Renal pelvis (tissue), 4 donors: ENCODE data around the gene SUN3. TPM values are rescaled to one million over a fixed set of nuclear protein-coding genes. Genes with fewer than 3 reads are reported as not detected.
"Not testable (repeated sequence)": the region's sequence is repeated elsewhere in the genome, so short reads cannot be mapped to it uniquely, and the experiment has no call there.

ENCODE experiments used
- DNase-seq: peaks from one replicate; pipeline ENCODE4 v3.0.0-alpha.2; 2013
- polyA plus RNA-seq, 3 donors: library from polyadenylated mRNA; unstranded; fragments of 120-200 nt; gene quantifications; one replicate each; pipeline ENCODE4 v1.2.1, GENCODE V29; 2013; ENCODE audit not compliant: insufficient read length in 3 of 3

Gene SUN3
- polyA plus RNA-seq, 3 donors: 0.22 to 0.39 (median 0.26) TPM

DNA sequence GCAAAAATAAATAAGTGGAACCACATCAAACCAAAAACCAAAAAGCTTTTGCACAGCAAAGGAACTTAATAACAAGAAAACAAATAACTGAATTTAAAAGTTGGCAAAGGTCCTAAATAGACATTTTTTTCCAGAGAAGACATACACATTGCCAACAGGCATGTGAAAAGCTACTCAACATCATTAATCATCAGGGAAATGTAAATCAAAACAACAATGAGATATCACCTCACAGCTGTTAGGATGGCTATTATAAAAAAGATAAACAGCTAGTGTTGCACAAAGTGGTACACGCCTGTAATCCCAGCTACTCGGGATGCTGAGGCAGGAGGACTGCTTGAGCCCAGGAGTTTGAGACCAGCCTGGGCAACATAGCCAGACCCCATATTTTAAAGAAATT, 2.2 kb upstream of the SUN3 start:
- DNase-seq: no peak

DNA sequence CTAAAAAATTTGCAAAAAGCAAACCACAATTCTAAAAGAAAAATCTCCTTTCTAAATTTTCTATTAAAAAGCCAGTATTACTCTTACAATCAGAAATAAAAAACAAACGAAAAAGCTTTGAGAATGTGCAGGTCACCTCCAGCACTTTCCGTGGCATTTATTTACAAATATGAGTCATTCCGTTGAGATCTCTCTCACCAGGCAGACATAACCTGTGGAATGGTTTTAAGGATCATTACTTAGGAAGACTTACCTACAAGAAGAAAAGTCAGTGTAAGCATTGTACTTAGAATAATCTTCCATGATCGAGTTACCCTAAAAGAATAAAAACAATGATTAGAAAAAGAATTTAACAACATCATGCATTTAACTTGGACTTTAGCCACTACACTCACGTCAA, 3.3 kb downstream of the SUN3 start:
- DNase-seq: no peak

DNA sequence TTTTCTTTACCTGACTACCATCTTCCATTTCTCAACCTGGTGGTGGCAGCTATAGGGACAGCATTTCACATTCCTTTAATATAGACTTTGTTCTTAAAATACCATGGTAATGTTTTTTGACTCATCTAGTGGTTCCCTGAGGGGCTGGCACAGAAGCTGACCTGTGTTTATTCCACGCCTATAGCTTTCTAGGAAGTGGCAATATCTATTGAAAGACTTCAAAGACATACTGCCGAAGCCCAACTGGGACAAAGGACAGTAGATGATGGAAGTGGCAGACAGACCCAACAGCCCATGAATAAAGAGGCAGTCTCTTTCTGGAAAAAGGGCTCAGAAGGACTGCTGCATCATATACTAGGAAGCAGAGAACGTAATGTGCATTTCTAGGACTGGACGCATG, 11.2 kb downstream of the SUN3 start:
- DNase-seq: no peak

DNA sequence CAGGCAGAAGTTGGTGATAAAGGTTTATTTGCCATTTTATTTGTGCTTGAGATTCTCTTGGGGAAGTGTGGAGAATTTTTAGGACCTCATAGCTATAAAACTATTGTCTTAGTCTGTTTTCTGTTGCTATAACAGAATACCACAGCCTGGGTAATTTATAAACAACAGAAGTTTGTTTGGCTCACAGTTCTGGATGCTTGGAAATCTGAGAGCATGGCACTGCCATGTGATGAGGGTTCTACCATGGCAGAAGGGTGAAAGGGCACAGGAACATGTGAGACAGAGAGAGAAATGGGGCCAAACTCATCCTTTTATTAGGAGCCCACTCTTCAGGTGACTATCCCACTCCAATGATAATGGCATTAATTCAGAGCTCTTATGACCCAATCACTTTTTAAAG, 12.3 kb downstream of the SUN3 start:
- no peak for DNase-seq

DNA sequence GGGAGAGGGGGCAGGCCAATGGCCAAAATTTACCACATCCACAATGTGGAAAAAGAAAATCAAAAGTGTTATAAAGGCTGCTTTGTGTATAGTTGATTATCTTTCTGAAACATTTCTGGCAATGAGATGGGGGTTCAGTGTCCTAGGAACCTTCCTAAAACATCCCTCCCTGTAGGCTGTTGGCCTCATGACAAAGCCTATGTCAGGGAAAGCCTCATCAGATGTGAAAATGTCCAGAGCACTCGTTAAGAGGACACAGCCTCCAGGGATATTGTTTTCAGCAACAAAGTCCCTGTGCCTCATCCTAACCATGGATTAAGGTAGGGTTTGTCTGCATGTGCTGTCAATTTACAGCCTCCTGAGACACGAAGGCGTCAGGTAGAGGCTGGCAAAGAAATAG, 17.0 kb downstream of the SUN3 start:
- DNase-seq: no peak

DNA sequence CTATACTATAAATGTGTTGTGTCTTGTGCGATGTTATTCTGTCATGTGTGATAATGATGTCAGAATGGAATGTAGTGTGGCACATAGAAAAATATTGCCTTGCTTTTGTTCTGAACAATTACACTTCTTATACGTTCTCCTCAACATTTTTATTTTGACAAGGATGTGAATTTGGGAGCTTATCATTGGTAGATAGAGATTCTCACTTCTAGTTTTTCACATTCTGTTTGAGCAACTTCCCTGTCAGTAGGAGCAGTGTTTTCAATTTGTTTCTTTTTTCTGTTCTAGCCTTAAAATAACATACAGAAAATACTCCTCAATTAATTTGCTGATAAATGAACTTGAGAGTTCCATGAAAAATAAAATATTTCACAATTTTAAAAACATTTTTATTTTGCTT, 17.6 kb downstream of the SUN3 start:
- DNase-seq: no peak

DNA sequence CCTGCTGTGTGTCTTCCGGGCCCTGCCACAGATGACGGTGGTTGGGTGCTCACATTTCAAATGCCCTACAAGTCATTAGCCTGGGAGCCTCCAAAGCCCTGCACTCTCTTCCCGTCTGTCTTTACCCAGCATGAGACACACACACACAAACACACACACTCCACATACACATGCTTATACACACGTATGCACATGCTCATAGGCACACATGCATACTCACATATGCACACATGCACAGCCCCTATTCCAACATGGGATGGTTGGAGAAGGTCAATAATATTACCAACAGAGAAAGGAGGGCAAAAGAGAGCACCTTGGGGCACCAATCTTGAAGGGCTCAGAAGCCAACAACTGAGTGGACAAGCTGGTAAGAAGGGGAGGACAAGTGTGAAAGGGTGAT, 19.0 kb downstream of the SUN3 start:
- DNase-seq: no peak

DNA sequence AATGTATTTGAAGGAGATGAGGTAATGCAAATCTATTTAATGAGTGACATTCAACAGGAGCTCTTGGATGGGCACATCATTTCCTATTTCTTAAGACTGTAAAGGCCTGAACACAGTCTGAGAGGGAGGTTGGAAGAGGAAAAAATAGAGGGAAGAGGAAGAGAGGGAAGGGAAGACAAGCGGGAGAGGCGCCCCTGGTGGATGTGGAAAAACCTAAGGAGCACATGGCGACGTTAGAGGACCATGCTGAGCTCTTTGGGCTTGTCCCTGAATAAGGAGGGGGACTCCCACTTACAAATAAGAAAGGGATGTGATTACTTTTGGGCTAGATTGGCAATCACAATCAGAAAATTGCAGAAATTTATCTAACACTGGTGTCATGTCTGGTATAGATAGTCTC, 19.6 kb downstream of the SUN3 start:
- DNase-seq: no peak

DNA sequence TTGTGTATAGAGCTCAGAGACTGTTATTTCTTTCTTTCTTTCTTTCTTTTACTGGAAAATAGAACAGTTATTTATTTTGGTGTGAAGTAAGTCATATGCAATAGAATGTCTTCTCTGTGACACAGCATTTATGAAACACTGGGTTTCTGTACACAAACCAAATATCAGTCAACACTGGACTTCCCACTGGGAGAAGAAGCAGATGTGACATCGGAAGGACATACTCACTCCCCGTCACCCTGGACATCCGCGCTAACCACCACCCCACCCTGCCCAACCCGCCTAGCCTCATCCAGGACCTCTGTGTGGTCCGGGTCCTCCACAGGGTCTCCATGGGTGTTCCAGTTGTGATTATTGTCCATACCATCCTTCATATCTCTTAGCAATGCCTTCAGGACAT, 22.0 kb downstream of the SUN3 start:
- DNase-seq: no peak

DNA sequence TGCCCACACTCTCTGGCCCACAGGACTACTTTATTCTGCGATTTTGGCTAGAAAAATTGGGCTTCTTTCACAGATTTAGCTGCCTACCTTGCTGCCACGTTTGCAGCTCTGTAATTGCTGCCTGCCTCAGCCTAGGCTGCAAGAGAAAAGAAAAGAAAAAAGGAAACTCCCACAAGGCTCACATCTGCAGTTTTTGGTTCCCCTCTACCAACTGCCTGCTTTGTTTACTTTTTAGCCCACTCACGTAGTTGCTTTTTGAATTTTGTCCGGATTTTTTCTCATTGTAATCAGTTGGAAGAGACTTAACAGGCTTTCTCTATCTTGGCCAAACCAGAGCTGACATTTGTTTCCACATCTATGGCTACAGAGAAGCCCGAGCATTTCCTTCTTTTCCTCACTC, 24.3 kb downstream of the SUN3 start:
- DNase-seq: no peak

DNA sequence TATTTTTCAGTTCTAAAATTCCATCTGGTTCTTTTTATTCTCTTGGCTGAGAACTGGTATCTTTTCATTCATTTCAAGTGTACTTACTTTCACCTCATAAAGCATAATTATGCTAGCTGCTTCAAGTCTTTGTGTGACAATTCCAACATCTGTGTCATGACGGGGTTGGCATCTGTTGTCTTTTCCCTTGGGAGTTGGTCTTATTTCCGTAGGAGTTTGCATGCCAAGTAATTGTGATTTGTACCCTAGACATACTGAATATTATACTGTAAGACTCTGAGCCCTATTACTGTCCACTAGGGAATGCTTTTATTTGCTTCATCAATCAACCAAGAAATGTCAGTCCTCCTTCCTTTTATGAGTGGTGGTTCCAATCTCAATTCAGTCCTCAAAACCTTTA, 24.9 kb downstream of the SUN3 start:
- DNase-seq: no peak

DNA sequence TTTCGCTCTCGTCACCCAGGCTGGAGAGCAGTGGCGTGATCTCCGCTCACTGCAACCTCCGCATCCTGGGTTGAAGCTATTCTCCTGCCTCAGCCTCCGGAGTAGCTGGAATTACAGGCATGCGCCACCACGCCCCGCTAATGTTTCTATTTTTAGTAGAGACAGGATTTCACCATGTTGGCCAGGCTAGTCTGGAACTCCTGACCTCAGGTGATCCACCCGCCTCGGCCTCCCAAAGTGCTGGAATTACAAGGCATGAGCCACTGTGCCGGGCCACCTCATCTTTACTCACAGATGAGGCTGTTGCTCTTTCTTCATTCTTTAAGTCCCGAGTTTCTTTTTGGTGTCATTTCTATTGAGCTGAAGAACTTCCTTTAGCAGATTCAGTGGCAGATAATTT, 28.7 kb downstream of the SUN3 start:
- not testable (repeated sequence) for DNase-seq

DNA sequence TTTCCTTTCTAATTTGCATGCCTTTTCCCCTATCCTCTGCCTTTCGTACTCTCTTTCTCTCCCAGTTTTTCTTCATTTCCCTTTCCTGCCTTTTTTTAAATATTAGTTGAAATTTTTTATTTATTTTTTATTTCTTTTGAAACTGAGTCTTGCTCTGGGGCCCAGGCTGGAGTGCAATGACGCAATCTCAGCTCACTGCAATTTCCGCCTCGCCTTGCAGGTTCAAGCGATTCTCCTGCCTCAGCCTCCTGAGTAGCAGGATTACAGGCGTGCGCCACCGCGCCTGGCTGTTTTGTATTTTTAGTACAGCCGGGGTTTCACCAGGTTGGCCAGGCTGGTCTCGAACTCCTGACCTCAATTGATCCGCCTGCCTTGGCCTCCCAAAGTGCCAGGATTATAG, 29.5 kb downstream of the SUN3 start:
- DNase-seq: no peak

DNA sequence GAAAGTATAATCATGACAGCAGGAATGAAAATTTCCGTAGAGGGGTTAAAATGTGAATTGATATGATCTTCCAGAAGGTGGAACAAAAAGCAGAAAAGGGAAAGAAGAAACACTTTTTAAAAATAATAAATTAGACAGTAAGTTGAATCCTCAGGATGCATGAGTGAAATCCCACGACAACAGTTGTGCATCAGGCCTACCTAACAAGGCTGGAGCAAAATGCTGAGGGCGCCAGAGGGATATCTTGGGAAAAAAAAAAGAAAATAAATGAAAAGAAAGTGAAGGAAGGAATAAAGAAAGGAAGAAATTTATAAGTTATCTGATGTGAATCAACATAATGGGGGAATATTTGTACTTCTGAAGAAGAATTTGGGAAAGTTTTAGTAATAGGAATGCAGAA, 36.5 kb downstream of the SUN3 start:
- no peak for DNase-seq

DNA sequence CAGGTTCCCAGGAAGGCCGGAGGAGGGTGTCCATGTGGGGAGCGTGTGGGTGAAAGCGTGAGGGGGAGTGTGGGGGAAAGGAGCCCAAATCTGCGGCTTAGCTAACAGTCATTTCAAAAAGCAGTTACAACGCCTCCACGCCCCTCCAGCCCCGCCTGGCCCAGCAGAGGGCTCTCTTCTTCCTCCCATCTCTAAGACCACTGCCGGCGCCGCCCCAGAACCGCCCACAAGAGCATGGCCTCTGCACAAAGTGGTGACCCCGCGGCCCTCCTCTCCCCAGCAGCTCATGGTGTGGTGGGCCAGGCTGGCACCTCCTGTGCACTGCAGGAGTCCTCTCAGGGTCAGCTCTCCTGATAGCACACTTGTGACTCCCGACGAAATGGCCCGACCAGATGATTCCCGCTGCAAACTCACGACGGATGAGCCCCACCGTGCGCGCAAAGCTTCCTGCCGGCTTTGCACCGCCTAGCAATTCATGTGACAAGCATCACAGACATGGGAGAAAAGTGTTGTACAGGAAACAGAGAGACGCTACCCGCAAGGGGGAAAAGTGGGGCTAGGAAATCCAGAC, 37.1 kb downstream of the SUN3 start:
- DNase-seq: peak; percentile 72

DNA sequence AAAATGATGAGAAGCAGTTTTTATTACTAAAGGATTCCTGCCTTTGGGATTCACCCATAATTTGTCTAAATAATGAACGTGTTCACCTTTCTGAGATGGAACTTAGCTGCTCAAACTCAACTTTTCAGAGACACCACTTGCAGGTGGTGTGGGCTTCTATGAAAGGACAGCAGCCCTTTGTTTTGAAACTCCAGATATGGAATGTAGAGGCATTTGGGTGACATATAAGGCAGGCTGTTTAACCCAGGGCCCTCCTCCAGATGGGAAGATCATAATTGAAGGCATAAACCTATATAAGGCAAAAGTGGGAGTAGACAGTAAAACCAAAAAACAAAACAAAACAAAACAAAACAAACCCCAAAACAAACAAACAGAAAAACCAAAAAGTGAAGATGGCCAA, 37.6 kb downstream of the SUN3 start:
- no peak for DNase-seq

DNA sequence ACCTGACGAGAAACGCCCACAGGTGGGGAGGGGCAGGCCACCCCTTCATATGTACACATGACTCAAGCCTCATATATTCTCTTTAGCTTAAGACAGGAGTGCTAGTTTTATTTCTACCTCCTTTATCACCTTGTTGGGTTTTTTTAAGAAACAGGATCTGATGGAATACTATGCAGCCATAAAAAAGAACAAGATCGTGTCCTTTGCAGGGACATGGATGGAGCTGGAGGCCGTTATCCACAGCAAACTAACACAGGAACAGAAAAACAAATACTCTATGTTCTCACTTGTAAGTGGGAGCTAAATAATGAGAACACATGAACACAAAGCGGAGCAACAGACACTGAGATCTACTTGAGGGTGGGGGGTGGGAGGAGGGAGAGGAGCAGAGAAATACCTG, 38.3 kb downstream of the SUN3 start:
- no peak for DNase-seq

DNA sequence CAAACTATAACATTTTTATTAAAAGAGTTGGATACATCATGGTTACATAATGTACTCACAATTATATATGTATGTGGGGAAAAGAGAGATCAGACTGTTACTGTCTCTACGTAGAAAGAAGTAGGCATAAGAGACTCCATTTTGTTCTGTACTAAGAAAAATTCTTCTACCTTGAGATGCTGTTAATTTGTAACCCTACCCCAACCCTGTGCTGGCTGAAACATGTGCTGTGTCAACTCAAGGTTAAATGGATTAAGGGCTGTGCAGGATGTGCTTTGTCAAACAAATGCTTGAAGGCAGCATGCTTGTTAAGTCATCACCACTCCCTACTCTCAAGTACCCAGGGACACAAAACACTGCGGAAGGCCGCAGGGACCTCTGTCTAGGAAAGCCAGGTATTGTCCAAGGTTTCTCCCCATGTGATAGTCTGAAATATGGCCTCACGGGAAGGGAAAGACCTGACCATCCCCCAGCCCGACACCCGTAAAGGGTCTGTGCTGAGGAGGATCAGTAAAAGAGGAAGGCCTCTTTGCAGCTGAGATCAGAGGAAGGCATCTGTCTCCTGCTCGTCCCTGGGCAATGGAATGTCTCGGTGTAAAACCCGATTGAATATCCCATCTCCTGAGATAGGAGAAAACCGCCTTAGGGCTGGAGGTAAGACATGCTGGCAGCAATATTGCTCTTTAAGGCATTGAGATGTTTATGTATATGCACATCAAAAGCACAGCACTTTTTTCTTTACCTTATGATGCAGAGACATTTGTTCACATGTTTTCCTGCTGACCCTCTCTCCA, 39.1 kb downstream of the SUN3 start:
- peak; percentile 48 for DNase-seq

DNA sequence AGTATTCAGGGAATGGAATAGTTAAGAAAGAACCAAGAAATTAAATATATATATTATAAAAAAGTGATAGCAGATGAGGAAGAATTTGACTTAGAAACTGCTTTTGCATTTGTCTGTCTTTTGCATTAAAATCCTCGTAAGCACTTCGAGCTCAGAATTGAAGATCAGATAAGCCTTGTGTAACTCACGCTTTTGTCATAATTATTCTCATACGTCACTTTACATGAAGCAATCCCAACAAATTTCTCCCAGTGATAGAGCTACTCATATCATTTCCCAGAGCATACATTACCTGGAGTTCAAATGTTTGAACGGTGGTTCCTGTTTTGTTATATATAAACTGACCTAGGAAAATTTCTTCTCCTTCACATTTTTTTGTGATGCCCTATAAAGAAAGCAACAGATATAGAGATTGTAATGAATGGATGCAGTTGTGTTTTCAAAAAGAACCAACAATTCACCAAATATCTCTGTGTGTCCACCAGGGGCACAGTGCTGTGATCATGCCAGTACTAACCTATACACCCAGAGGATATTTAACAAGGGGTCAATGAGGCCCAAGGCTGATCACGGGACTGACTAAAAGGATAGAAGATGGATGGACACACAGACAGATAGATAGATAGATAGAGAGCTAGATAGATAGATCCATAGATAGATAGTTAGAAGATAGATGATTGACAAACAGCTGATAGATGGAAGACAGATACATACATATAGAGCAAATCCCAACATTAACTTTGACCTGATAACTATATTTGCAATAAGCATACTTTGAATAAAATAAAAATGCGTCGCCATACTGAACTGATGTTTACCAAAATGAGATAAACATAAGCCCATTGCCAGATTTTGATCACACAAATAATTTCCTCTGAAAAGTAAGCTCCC, 40.2 kb downstream of the SUN3 start:
- DNase-seq: no peak

DNA sequence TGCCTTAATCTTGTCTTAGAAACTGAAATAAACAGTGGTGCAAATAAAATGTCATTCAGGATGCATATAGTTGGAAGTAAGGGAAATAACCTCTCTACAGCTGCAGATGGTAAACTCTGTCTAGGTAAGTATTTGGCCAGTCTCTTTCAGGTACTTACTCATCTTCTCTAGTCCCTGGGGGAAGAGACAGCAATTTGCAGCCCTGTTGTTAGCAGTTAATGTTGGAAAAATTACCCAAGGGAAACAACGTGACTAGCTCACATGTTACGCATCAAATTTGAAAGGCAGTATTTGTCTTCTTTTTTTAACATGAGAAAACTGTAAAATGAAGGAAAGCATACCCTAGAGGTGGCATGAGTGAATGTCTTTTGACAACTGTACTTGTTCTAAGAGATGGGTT, 46.3 kb downstream of the SUN3 start:
- no peak for DNase-seq

DNA sequence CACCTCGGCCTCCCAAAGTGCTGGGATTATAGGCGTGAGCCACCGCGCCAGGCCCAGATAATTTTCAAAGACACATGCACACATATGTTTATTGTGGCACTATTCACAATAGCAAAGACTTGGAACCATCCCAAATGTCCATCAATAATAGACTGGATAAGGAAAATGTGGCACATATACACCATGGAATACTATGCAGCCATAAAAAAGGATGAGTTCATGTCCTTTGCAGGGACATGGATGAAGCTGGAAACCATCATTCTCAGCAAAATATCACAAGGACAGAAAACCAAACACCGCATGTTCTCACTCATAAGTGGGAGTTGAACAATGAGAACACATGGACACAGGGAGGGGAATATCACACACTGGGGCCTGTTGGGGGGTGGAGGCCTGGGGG, 48.3 kb downstream of the SUN3 start:
- DNase-seq: not testable (repeated sequence)

DNA sequence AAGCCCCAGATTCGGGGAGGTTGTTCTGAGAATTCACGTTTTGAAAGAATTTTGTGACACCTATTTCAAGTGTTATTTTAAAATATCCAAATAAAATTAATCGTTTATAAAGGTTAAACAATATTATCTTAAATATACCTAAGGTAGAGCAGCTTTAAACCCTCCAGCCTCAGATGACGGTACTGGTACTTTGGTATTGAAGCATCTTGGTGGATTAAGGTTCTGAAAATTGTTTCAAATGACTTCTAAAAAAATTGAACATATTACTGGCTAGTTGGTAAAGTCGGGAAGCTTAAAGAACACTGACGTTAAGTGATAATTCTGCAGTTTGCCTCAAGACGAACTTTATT, 49.1 kb downstream of the SUN3 start:
- DNase-seq: no peak

DNA sequence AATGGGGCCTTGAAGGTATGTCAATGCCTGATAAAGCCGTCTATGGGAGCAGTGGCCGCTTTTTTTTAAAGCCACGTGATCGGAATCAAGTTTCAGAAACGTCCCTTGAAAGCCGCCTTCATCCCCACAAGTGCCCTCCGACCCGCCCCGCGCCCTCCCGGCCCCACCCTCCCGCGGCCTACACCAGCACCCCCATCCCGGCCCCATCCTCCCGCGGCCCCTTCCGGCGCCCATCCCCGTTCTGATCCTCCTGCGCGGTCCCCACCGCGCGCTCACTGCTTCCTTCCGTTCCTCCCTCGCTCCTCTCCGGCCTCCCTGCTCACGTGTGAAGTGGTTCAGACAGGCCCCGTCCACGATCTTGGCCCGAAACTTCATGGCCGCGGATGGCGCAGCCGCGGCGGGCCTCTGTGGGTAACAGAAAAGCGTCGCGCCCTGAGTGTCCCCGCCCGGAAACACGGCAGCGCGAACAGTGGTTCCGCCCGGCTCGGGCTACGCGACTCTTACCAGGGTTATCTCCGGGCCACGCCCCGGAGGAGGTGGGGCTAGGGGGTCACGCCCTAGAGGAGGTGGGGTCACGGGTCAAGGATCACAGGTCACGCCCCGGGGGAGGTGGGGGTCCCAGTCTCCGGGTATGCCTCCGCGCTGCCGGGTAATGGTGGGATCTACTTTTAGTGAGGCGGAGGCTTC, 49.6 kb downstream of the SUN3 start, which contains the start of gene HUS1:
TSS of gene HUS1 (minus strand) at position 471 of the 687 bp plus-strand sequence. CDS start at position 375, 96 bp downstream.
- peak; percentile 81 for DNase-seq
